Measurements from ENCODE around the gene SLC6A6.

DNA sequence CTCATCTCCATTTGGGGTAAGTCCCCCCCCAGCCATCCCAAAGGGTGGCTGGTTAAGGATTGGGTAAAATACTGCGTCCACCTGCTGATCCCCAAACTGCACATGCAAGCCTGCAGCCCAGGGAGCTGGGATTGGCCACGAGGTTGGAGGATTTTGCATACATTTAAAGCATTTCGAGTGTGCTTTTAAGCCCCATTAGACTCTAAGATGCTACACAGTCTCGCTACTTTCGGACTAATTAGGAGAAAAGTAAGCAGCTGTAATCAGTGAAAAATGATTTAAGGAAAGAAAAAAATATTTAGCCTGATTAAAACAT lies 23.9 kb downstream of the SLC6A6 start:
- TF ChIP-seq EZH2 (IDR thresholded peaks at IDR 0.05; ENCODE audit: insufficient read depth, poor library complexity, severe bottlenecking) (no peak), EZH2phosphoT487 (IDR thresholded peaks at IDR 0.05; ENCODE audit: insufficient read depth, low read depth) (no peak)
